IMR-90 (cell line): ENCODE measurements around the gene C11orf65. TPM values are rescaled to one million over a fixed set of nuclear protein-coding genes. Genes with fewer than 3 reads are reported as not detected.

Source experiments
- ATAC-seq: fragments of 200-7000 bp; cut with Tn5 transposase; 2 replicates; pipeline ENCODE4 v1.9.1; 2020; ENCODE audit warnings: low read depth, mild to moderate bottlenecking, moderate library complexity
- BruUV-seq: library from RNA; stranded (reverse); fragments of 400-500 nt; replicated peaks from 2 replicates; lab custom pipeline; 2021; lab: Mats Ljungman, UMichigan
- CTCF ChIA-PET: fragments of 300-600 bp; formaldehyde crosslinking; extraction: SDS; loops from one replicate; lab custom pipeline; 2021; ENCODE audit warnings: antibody characterized with exemption; lab: Yijun Ruan, JAX
- POLR2A ChIA-PET: fragments of 300-600 bp; sonication (Branson Sonifier 250); formaldehyde crosslinking; loops from one replicate; lab custom pipeline; 2022; ENCODE audit warnings: antibody characterized with exemption; ENCODE audit not compliant: unreplicated experiment; lab: Charles Lee
- DNase-seq: peaks from one replicate; pipeline ENCODE4 v3.0.0; 2013
- H2AFZ ChIP-seq: replicated peaks from 2 replicates; pipeline ENCODE3; 2013; ENCODE audit warnings: low read length, mild to moderate bottlenecking; ENCODE audit not compliant: poor library complexity
- H2AK5ac ChIP-seq: 2 replicates; pipeline ENCODE4 v1.6.1; 2013; ENCODE audit warnings: low read depth, low read length, inconsistent platforms
- H2AK9ac ChIP-seq: replicated peaks from 2 replicates; pipeline ENCODE3; 2013; ENCODE audit warnings: mild to moderate bottlenecking, low read depth, low read length, moderate library complexity; ENCODE audit not compliant: poor library complexity
- H2BK120ac ChIP-seq: 2 replicates; pipeline ENCODE4 v1.6.1; 2013; ENCODE audit warnings: low read depth, low read length, inconsistent platforms
- H2BK15ac ChIP-seq: 3 replicates; pipeline ENCODE4 v1.6.1; 2013; ENCODE audit warnings: low read depth, low read length, inconsistent platforms
- H2BK20ac ChIP-seq: 2 replicates; pipeline ENCODE4 v1.6.1; 2013; ENCODE audit warnings: low read depth, mild to moderate bottlenecking, inconsistent platforms, low read length, moderate library complexity
- H2BK5ac ChIP-seq: 2 replicates; pipeline ENCODE4 v1.6.1; 2013; ENCODE audit warnings: mild to moderate bottlenecking, low read depth, low read length, inconsistent platforms; ENCODE audit not compliant: poor library complexity, severe bottlenecking
- H3K14ac ChIP-seq: replicated peaks from 2 replicates; pipeline ENCODE4 v1.6.1; 2013; ENCODE audit warnings: low read depth, low read length, inconsistent platforms
- H3K18ac ChIP-seq: 2 replicates; pipeline ENCODE4 v1.6.1; 2013; ENCODE audit warnings: low read depth, low read length, control low read depth
- H3K23ac ChIP-seq: 2 replicates; pipeline ENCODE4 v1.6.1; 2013; ENCODE audit warnings: low read depth, low read length, inconsistent platforms
- H3K27ac ChIP-seq: 2 replicates; pipeline ENCODE4 v1.5.1; 2013; ENCODE audit warnings: mild to moderate bottlenecking, control low read depth, low read length; ENCODE audit not compliant: insufficient read depth
- H3K27me3 ChIP-seq: 2 replicates; pipeline ENCODE4 v1.6.1; 2013; ENCODE audit warnings: low read length; ENCODE audit not compliant: control insufficient read depth, insufficient read depth
- H3K36me3 ChIP-seq: 2 replicates; pipeline ENCODE4 v1.6.1; 2013; ENCODE audit warnings: low read length, mixed read lengths; ENCODE audit not compliant: control insufficient read depth, insufficient read depth
- H3K4ac ChIP-seq: 2 replicates; pipeline ENCODE4 v1.6.1; 2013; ENCODE audit warnings: low read depth, low read length, inconsistent platforms
- H3K4me1 ChIP-seq: 2 replicates; pipeline ENCODE4 v1.6.1; 2013; ENCODE audit warnings: low read length, mixed read lengths; ENCODE audit not compliant: control insufficient read depth, insufficient read depth
- H3K4me2 ChIP-seq: 2 replicates; pipeline ENCODE4 v1.6.1; 2013; ENCODE audit warnings: low read depth, mild to moderate bottlenecking, control low read depth, low read length, moderate library complexity
- H3K4me3 ChIP-seq: 2 replicates; pipeline ENCODE4 v1.5.1; 2013; ENCODE audit warnings: low read depth, mild to moderate bottlenecking, control low read depth, low read length, moderate library complexity; ENCODE audit not compliant: insufficient read depth
- H3K56ac ChIP-seq: 2 replicates; pipeline ENCODE4 v1.6.1; 2013; ENCODE audit warnings: low read length, inconsistent platforms; ENCODE audit not compliant: insufficient read depth; ENCODE audit errors: extremely low read depth
- H3K79me1 ChIP-seq, 2 experiments: 2 replicates each; pipeline ENCODE4 v1.6.1; 2013; ENCODE audit warnings: low read length in 2 of 2, inconsistent platforms in 1 of 2, low read depth in 1 of 2
- H3K9ac ChIP-seq: 2 replicates; pipeline ENCODE4 v1.6.1; 2013; ENCODE audit warnings: low read depth, low read length, control low read depth
- H3K9me1 ChIP-seq: 2 replicates; pipeline ENCODE4 v1.6.1; 2013; ENCODE audit warnings: low read length, inconsistent platforms; ENCODE audit not compliant: insufficient read depth
- H3K9me3 ChIP-seq: 2 replicates; pipeline ENCODE4 v1.6.1; 2013; ENCODE audit warnings: low read length; ENCODE audit not compliant: control insufficient read depth, insufficient read depth
- H4K20me1 ChIP-seq: 2 replicates; pipeline ENCODE4 v1.6.1; 2013; ENCODE audit warnings: low read length, inconsistent platforms; ENCODE audit not compliant: insufficient read depth
- H4K5ac ChIP-seq: 2 replicates; pipeline ENCODE4 v1.6.1; 2013; ENCODE audit warnings: mild to moderate bottlenecking, low read depth, low read length, control low read depth
- H4K8ac ChIP-seq, 2 experiments: 2 replicates each; pipeline ENCODE4 v1.6.1; 2013; ENCODE audit warnings: low read depth in 2 of 2, low read length in 2 of 2, control low read depth in 1 of 2, inconsistent platforms in 1 of 2
- H4K91ac ChIP-seq: 2 replicates; pipeline ENCODE4 v1.6.1; 2013; ENCODE audit warnings: low read depth, low read length, inconsistent platforms; ENCODE audit not compliant: insufficient read depth
- MAFK ChIP-seq: IDR thresholded peaks from 2 replicates; pipeline ENCODE4 v1.6.1; 2012; ENCODE audit warnings: low read depth, low read length, improper control_type of control experiment
- MAZ ChIP-seq: IDR thresholded peaks from 2 replicates; pipeline ENCODE4 v1.6.1; 2012; ENCODE audit warnings: low read depth, mild to moderate bottlenecking, low read length, improper control_type of control experiment, moderate library complexity, borderline replicate concordance
- NFE2L2 ChIP-seq: fragments of 150-350 bp; IDR thresholded peaks from 2 replicates; pipeline ENCODE4 v1.6.1; 2016; ENCODE audit warnings: low read depth, mild to moderate bottlenecking, low read length
- WGBS, 2 experiments: methylation state at CpG; one replicate each; pipeline versions ENCODE4 v1.1.5 to v1.1.7; 2013; ENCODE audit warnings: missing lambda C conversion rate in 2 of 2; ENCODE audit not compliant: insufficient read length in 1 of 2; ENCODE audit errors: extremely low coverage in 2 of 2; 5-methylcytosine and 5-hydroxymethylcytosine counted together
- dilution Hi-C: fragments of 300-500 bp; cut with HindIII; formaldehyde crosslinking; loops from one replicate; pipeline ENCODE4 v1.14.3; 2018; ENCODE audit warnings: low sequenced_read_pairs; ENCODE audit not compliant: unreplicated experiment
- in situ Hi-C: fragments of 300-500 bp; cut with MboI; formaldehyde crosslinking; loops from 3 replicates; pipeline ENCODE4 v1.14.3; 2019; ENCODE audit warnings: low sequenced_read_pairs, inconsistent platforms, mixed read lengths
- intact Hi-C: fragments of 100-400 bp; cut with micrococcal nuclease; formaldehyde crosslinking; loops from 2 replicates; pipeline ENCODE4 v1.10.0; 2022
- polyA plus RNA-seq, 3 experiments: library from polyadenylated mRNA; depleted of rRNA; stranded (reverse); fragments of >200 nt; gene quantifications; 2 replicates each; pipeline ENCODE4 v1.2.3, GENCODE V29; 2012; ENCODE audit warnings: low replicate concordance in 1 of 3
- total RNA-seq: library from RNA; depleted of rRNA; stranded (reverse); fragments of >200 nt; gene quantifications from 2 replicates; pipeline ENCODE4 v1.2.3, GENCODE V29; 2012

C11orf65 gene
- total and polyA plus RNA-seq, 2 of the 4 experiments (the other 2 are of a cell fraction) = 0.12 to 0.18 TPM

DNA sequence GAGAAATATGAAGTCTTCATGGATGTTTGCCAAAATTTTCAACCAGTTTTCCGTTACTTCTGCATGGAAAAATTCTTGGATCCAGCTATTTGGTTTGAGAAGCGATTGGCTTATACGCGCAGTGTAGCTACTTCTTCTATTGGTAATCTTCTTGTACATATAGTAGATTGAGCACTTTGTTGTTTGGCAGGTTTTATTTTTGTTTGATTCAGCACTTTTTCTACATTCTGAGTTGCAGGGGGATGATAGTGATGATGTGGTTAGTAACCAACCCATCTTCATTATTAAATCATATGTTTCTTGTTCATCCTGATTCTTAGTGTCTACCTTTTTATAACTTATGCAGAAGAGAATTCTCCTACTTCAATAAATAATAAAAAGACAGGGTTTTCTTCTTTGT, 121.6 kb downstream of the C11orf65 start:
- Histone ChIP-seq H2BK20ac (no peak overlapping the region), H3K18ac (no peak overlapping the region), H3K9me1 (no peaks in the 10 kb centered on the region), H2AK5ac (no peak overlapping the region), H3K9ac (no peak overlapping the region), H3K27ac (no peak overlapping the region), H3K9me3 (no peaks in the 10 kb centered on the region), H4K5ac (no peak overlapping the region), H4K8ac (no peak overlapping the region), H3K4me1 (no peaks in the 10 kb centered on the region), H2BK5ac (no peak overlapping the region), H2BK120ac (no peak overlapping the region), H4K91ac (no peak overlapping the region), H3K4ac (no peak overlapping the region), H3K4me3 (no peak overlapping the region), H2AK9ac (no peak overlapping the region), H2AFZ (no peak overlapping the region), H3K27me3 (no peaks in the 10 kb centered on the region), H3K56ac (no peak overlapping the region), H3K79me1 (no peaks in the 10 kb centered on the region), H3K14ac (no peak overlapping the region), H3K23ac (no peak overlapping the region), H2BK15ac (no peak overlapping the region), H4K20me1 (no peaks in the 10 kb centered on the region), H3K36me3 (peaks cover 5% of the 10 kb centered on the region; the same call in 1 of the 2 replicates), H3K4me2 (no peak overlapping the region)
- intact Hi-C loops (no loop called here), in situ Hi-C loops (no loop called here), dilution Hi-C loops (no loop called here)
- DNase-seq (no peak), ATAC-seq (no peak)
- CTCF ChIA-PET = no interaction called here
- WGBS, 2 experiments = 100% methylated on average over 1 of the region's 4 CpGs; no CpG with 5 or more reads in 1 of the 2 experiments
- TF ChIP-seq NFE2L2 = no peak
- no peak for TF ChIP-seq MAZ
- peak; percentile 40 for TF ChIP-seq MAFK
- BruUV-seq = no TSS peak
- POLR2A ChIA-PET = no interaction called here
